HL-60/S4 treated with retinoic acid at 250 ng/mL for 4 days and 3 days (cell line): Measurements from ENCODE around the gene OR2L8.

ENCODE experiments used
- in situ Hi-C: fragments of 300-500 bp; cut with MboI; formaldehyde crosslinking; loops from 2 replicates; pipeline ENCODE4 v1.7.0; 2022; ENCODE audit warnings: low sequenced_read_pairs

The OR2L8 gene

GRCh38 chr1:247966532-247967204, 18.0 kb downstream of the OR2L8 start:
- in situ Hi-C loops: no loop called here

- in situ Hi-C loops: no loop called here
Measured at GRCh38 chr1:247992986-247993385, 44.3 kb downstream of the OR2L8 start.

- in situ Hi-C loops: no loop called here
Measured at GRCh38 chr1:247998811-247999210, 50.2 kb downstream of the OR2L8 start.
